Hematopoietic multipotent progenitor cell treated with erythropoietin and hydrocortisone succinate and interleukin-3 and kit ligand, for 17 days (in vitro differentiated cells): Measurements from ENCODE around the gene C20orf204.

Experiments used
- DNase-seq: peaks from one replicate; pipeline ENCODE4 v3.0.0-alpha.2; 2015; ENCODE audit warnings: low spot score

C20orf204 gene

GRCh38 chr20:64027981-64028685 is 7.8 kb upstream of the C20orf204 start:
- DNase-seq: no peak

GRCh38 chr20:64029293-64030117 is 6.5 kb upstream of the C20orf204 start:
- DNase-seq: no peak

DNA sequence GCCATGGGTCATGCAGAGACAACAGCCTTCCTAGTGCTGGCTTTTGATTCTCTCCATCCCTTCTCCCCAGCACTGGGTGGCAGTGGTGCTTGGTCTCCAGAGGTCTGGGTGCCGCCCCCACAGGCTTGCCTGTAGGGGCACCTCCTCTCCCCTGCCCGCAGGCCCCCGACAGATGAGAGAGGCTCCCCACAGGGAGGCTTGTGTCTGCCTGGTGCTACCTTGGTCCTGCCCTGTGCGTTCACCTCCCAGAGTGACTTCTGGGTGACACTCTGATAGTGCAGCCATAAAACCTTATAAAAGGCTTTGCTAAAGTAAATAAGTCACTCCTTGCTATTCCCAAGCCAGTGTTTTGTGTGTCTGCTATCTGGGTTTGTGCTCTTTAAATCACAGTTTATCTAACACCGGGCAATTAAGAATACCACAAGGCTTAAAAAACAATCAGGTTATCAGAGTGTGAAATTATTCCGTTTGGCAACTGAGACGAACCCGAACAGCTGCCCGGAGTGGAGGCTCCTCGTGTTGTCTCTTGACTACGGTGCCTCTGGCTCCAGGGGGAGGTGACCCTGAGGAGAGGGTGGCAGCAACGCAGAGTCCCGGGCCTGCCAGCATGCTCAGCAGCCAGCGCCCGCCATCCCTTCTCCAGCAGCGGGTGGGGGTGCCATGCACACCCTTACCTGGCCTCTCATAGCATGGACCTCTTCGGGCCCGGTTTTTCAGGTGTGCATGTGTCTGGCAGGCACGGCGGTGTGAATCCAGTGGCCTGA is 5.4 kb upstream of the C20orf204 start:
- no peak for DNase-seq

DNA sequence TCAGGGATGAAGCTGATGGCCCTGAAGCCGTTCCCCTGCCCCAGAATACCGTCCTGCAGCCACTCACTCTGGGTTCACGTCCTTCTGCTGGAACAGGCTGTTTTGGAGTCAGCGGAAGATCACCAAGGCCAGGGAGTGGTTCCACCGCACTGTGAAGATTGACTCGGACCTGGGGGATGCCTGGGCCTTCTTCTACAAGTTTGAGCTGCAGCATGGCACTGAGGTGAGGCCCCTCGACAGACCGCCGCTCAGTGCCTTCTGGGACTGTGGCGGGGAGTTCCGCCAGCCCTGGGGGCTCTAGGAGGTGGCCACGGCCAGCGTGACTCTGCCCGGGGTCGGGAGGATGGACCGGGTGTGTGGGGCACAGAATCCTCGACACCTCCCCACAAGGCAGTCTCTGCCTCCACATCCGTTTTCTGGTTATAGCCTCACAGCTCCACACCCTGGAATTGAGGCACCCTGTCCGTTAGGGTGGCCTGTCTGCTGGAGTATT is 4.1 kb upstream of the C20orf204 start:
- no peak for DNase-seq

GRCh38 chr20:64032706-64033624 is 3.0 kb upstream of the C20orf204 start:
- no peak for DNase-seq

GRCh38 chr20:64033981-64034493 is 1.9 kb upstream of the C20orf204 start:
- no peak for DNase-seq

- DNase-seq: no peak
These were observed 683 bp upstream of the C20orf204 start for GRCh38 chr20:64035066-64035932.

DNA sequence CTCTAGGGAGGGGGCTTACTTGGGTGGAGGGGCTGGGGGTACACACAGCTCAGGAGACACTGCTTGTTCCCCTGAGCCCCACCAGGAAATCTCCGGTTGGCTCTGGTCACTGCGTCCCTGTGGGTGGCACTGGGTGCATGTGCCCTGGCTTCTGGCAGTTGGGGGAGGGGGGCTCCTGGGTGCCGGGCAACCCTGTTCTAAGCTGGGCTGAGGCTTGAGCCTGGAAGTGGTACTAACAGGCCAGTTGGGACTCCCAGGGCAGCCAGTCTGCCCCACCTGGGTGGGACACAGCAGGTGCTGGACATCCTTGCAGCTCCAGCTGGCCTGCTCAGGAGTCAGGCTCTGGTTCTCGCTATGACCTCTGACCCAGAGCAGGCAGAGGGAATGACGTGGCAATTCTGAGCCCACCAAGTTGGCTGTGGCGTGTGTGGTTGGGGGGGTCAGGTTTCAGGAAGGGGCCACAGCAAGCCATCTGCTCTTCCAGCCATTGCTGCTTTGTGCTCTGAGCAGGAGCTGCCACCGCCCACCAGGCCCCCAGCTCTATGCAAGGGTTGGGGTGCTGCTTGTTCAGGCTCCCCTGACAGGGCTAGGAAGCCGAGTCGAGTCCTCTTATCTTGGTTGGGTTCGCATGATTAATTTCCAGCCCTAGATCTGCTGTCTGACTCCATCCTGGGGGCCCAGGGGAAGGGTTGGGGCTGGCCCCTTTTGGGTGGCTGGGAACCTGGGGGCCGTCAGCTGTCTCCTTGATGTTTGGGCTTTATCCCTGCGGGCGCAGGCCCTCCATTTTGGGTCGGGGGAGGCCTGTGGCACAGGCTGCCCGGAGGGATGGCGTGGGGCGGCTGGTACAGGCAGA is 590 bp downstream of the C20orf204 start:
- no peak for DNase-seq

GRCh38 chr20:64037199-64037497 is 1.2 kb downstream of the C20orf204 start:
- DNase-seq: no peak

DNA sequence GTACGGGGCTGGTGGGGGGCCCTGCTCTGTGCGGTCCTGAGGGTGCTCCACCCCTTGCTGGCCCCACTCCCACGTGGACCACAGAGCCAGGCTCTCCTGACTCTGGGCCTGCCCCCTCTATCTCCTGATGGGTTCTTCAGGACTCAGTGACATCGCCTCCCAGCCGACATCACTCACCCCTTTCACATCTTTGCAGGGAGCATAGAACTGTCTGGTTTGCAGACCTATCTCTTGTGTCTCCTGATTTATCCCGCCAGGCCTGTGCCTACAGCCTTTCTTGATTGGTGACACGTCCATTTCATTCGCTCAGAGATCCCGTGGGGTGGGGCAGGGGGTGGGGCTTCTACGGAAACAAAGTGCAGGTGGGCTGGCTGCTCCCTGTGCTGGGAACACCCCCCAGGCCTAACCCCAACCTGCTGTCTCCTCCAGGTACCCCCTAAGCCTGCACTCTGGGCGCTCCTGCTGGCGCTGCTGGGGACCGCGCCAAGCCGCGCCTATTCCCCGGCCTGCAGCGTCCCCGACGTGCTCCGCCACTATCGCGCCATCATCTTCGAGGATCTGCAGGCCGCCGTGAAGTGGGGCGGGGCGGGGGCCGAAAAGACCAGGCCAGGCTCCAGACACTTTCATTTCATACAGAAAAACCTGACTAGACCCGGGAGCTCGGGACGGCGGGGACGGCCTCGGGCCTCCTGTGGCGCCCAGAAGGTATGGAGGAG is 1.7 kb downstream of the C20orf204 start:
- no peak for DNase-seq

- DNase-seq: no peak
These were observed 2.2 kb downstream of the C20orf204 start for GRCh38 chr20:64038224-64038564.

GRCh38 chr20:64038565-64039292 is 2.7 kb downstream of the C20orf204 start:
- DNase-seq: no peak

GRCh38 chr20:64039293-64040160 is 3.5 kb downstream of the C20orf204 start:
- DNase-seq: no peak

- no peak for DNase-seq
These were observed 4.5 kb downstream of the C20orf204 start for GRCh38 chr20:64040231-64041039.

- no peak for DNase-seq
These were observed 5.2 kb downstream of the C20orf204 start for GRCh38 chr20:64041040-64041780.

DNA sequence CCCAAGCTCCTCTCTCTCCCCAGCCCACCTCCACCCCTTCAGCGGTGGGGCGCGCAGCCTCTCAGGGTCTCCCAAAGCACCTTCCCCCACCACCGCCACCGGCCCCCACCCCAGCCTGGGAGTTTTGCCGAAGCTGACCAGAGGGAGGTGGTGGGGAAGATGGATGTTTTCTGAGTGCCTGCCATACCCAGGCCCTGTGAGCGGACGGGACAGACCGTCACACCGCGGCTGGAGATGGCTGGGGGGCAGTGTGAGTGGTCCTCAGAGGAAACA is 5.7 kb downstream of the C20orf204 start:
- no peak for DNase-seq
